ENCODE data around the gene LRRC51. TPM values are rescaled to one million over a fixed set of nuclear protein-coding genes. Genes with fewer than 3 reads are reported as not detected.

The LRRC51 gene
- total RNA-seq, 1 experiment from 2014 or later = 19.6 TPM

- no peaks in the 10 kb centered on the region for H3K27me3 ChIP-seq (ENCODE audit: insufficient read depth, low read depth)
- no peaks in the 10 kb centered on the region for H3K36me3 ChIP-seq (ENCODE audit: low read depth)
- H3K9me3 ChIP-seq (ENCODE audit: insufficient read depth, low read depth) = no peaks in the 10 kb centered on the region
- intact Hi-C loops (cut with micrococcal nuclease; ENCODE audit: unreplicated experiment) = loop anchor here (1.0 to 2.0 kb wide), 3 partner anchors 36 to 120 kb away; no protein-coding TSS in a partner anchor
- peaks cover 6% of the 10 kb centered on the region; the same call in 1 of the 2 replicates for H3K4me1 ChIP-seq (replicated peaks; ENCODE audit: insufficient read depth)
- no peak overlapping the region for H2AFZ ChIP-seq
- no peak overlapping the region for H3K4me2 ChIP-seq
- H3K79me2 ChIP-seq (ENCODE audit: low read depth) = no peaks in the 10 kb centered on the region
- TF ChIP-seq CTCF (conservative IDR thresholded peaks at IDR 0.05) (no peak), EZH2 (IDR thresholded peaks at IDR 0.05; ENCODE audit: low read depth) (no peak)
- no TSS peak for BruUV-seq (replicated peaks)
- H4K20me1 ChIP-seq (ENCODE audit: insufficient read depth) = no peaks in the 10 kb centered on the region
- H3K9me2 ChIP-seq (ENCODE audit: insufficient read depth) = no peaks in the 10 kb centered on the region
- DNase-seq = peak; percentile 63 to 89
- ChIA-PET CTCF (interaction anchor here (0.5 to 1.0 kb wide), 4 partner anchors 47 to 286 kb away, joined by 3 to 6 read pairs (median 4); partner anchors contain the start of gene FOLR1), POLR2A (ENCODE audit: unreplicated experiment) (interaction anchor here (0.6 to 1.3 kb wide), 2 partner anchors 58 to 80 kb away, joined by 5 to 6 read pairs; partner anchors contain the start of gene INPPL1)
- H3K27ac ChIP-seq = peak overlapping the region; percentile 50
- no peak overlapping the region for H3K4me3 ChIP-seq
- H3F3A ChIP-seq (ENCODE audit: insufficient read depth, low read depth) = peaks cover 6% of the 10 kb centered on the region; the same call in 1 of the 2 replicates
Measured at GRCh38 chr11:72144807-72145565, 64.3 kb downstream of the LRRC51 start.

Small RNA genes within 50 kb of the gene (microRNA-seq; reads per million reads assigned to microRNA genes)
- not detected for gene MIR3165 (ENCODE audit: borderline number of aligned reads, borderline replicate concordance)

Other genes with a start within 250 kb of the LRRC51 start
- gene DEFB108B, start 247.7 kb upstream of the LRRC51 start, total RNA-seq (2021) = not detected in 2 replicates
- gene DEFB131B, start 202.4 kb upstream of the LRRC51 start, total RNA-seq (2021) = not detected in 2 replicates
- 19.3 and 23.4 TPM in 2 replicates for gene XNDC1N, start 152.3 kb upstream of the LRRC51 start, total RNA-seq (2021)
- 40.5 and 41.2 TPM in 2 replicates for gene RNF121, start 151.8 kb upstream of the LRRC51 start, total RNA-seq (2021)
- 16.9 and 17.9 TPM in 2 replicates for gene IL18BP, start 81.9 kb upstream of the LRRC51 start, total RNA-seq (2021)
- gene NUMA1, start 308 bp upstream of the LRRC51 start, total RNA-seq (2021) = 221 and 267 TPM in 2 replicates
- 94.6 and 107 TPM in 2 replicates for gene LAMTOR1, start 22.4 kb downstream of the LRRC51 start, total RNA-seq (2021)
- not detected in 2 replicates for gene TOMT, start 25.1 kb downstream of the LRRC51 start, total RNA-seq (2021)
- gene ANAPC15, start 31.8 kb downstream of the LRRC51 start, total RNA-seq (2021) = 77.2 and 97.8 TPM in 2 replicates
- gene FOLR3, start 54.9 kb downstream of the LRRC51 start, total RNA-seq (2021) = not detected in 2 replicates
- gene FOLR1, start 111.3 kb downstream of the LRRC51 start, total RNA-seq (2021) = 4.7 and 5.0 TPM in 2 replicates
- gene FOLR2, start 135.9 kb downstream of the LRRC51 start, total RNA-seq (2021) = not detected in 2 replicates
- 195 and 199 TPM in 2 replicates for gene INPPL1, start 143.9 kb downstream of the LRRC51 start, total RNA-seq (2021)
- gene PHOX2A, start 163.3 kb downstream of the LRRC51 start, total RNA-seq (2021) = not detected in 2 replicates

Measured in PC-9 (cell line).